HG03135 (cell line): ENCODE results near the gene PROM2.
"Not testable (repeated sequence)": the region's sequence is repeated elsewhere in the genome, so short reads cannot be mapped to it uniquely, and the experiment has no call there.

Source experiments
- ATAC-seq: cut with Tn5 transposase; IDR thresholded peaks from one replicate; pipeline ENCODE4 v1.9.1; 2021; ENCODE audit warnings: mild to moderate bottlenecking, moderate library complexity; ENCODE audit not compliant: unreplicated experiment

Gene PROM2

DNA sequence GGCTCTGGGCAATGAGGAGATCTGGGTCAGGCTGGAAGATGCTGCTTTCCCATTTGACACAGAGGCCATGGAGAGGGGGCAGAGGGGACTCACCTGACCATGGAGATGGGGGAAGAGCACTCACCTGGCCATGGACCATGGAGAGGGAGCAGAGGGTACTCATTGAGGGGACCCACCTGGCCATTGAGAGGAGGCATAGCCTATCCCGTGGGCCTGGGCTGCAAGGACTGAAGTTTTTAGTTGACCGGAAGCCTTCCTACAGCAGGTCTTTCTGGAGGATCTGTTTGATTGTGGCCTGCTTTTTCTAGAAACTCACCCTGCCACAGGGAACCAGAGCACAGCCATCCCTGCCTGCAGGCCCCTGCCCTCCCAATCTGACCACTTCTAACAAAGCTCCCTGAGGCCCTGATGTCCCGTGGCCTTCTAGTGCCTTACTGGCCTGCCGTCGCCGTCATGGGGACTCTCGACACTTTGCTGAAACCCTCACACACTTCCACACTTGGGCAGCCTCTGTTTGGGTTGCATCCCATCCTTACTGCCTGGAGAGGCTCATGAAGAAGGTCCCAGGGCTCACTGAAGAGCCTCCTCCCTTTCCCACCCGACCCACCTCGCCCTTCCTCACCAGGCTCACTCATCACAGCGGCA, 5.1 kb upstream of the PROM2 start:
- ATAC-seq, result no peak

DNA sequence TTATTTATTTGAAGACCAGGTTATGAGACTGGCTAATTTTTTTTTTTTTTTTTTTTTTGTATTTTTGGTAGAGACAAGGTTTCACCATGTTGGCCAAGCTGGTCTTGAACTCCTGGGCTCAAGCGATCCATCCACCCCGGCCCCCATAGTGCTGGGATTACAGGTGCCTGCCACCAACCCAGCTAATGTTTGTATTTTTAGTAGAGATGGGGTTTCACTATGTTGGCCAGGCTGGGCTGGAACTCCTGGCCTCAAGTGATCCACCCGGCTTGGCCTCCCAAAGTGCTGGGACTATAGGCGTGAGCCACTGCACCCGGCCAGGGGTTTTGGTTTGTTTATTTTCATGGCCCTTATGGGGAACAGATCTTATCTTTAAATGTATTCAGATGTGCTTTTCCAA, 4.5 kb upstream of the PROM2 start:
- not testable (repeated sequence) for ATAC-seq

DNA sequence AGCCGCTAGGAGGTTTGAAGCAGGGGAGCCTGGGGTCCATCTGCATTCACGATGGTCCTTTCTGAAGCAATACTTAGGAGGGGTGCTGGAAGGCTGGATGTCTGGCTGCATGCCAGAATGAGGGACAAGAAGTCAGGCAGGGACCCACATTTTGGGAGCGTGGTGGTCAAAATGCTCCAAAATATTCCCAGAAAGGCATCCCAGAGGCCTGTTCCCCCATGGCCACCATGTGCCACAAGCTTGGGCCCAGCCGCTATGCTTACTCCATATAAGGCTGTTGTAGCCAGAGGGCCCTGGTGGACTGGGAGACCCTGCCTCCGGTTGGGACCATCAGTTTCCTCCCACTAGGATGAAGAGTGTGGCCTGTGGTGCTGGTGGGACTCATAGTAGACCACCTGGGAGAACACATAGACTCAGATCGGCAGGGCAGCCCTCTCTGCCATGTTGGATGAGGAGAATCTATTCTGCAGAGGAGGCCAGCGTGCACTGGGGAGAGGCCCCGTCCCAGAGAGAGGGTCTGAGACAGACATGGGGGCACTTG, 3.6 kb upstream of the PROM2 start:
- ATAC-seq, result no peak

- no peak for ATAC-seq
These were observed 2.8 kb upstream of the PROM2 start for GRCh38 chr2:95271381-95271971.

- ATAC-seq, result no peak
These were observed 1.9 kb upstream of the PROM2 start for GRCh38 chr2:95272299-95272751.

DNA sequence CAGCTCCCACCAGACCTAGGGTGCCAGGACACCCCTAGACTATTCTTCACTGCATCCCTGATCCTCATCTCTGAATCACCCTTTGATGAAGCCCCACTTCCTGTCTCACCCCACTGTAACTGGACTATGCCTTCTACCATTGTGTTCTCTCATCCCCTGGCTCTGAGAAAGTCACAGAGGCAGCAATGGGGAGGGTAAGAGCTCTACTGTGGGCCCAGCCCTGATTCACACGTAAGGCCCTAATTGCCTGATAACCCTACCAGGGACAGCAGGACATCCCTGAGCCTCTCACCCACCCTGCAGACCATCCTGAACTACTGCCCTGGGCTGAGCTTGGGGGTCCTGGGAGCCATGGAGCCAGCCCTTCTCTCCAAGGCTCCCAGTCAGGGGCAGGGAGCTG, 1.5 kb upstream of the PROM2 start:
- no peak for ATAC-seq

- ATAC-seq, result no peak
These were observed 521 bp upstream of the PROM2 start for GRCh38 chr2:95273566-95274290.

DNA sequence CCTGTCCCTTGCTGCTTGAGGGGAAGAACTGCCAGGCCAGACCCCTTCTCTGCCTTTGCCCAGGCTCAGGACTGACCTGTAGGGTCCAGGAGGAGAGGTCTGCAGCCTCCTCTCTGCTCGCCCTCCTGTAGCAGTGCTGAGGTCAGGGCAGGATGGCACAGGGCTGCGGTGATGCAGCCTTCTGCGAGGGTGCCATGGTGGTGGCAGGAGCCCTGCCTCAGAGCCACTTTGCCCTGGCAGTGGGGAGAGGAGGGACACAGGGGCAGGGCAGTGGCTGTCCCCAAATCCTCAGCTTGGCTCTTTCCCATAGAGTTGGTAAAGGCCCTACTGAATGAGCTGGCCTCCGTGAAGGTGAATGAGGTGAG, 884 bp downstream of the PROM2 start:
- ATAC-seq, result no peak

DNA sequence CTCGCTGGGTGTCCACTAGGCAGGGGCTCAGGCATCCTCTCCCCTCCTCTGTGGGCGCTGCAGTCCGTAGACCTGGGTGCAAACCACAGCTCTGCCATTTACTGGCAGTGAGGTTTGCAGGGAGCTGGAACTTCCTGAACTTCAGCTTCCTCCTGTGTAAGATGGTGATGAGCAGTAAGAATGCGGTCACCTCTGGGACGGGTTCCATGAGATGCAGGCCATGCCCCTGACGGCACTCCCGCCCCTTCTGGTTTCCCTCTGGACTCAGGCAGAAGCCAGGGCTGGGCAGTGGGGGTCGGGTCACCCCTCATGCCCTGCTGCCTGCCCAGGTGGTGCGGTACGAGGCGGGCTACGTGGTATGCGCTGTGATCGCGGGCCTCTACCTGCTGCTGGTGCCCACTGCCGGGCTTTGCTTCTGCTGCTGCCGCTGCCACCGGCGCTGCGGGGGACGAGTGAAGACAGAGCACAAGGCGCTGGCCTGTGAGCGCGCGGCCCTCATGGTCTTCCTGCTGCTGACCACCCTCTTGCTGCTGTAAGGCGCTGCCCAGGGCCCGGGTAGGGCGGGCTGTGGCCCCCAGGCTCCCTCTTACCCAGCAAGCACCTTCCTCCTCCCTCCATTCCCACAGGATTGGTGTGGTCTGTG, 1.5 kb downstream of the PROM2 start:
- ATAC-seq, result no peak

- ATAC-seq, result no peak
These were observed 2.1 kb downstream of the PROM2 start for GRCh38 chr2:95276244-95276887.

DNA sequence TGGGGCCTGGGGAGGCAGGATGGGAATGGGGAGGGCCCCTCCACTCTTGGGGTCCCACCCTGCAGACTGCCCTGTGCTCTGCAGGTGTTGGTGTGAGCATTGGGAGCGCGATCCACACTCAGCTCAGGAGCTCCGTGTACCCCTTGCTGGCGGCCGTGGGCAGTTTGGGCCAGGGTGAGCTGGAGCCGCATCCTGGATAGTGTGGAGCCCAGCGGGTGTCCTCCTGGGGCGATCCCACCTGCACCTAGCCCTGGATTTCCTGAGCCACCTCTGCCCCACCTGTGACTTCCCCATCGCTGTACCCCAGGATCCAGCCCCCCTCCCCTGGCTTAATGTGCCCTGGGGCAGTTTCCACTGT, 2.6 kb downstream of the PROM2 start:
- ATAC-seq, result no peak

- no peak for ATAC-seq
These were observed 3.1 kb downstream of the PROM2 start for GRCh38 chr2:95277246-95277906.

- ATAC-seq, result no peak
These were observed 3.8 kb downstream of the PROM2 start for GRCh38 chr2:95278051-95278471.

DNA sequence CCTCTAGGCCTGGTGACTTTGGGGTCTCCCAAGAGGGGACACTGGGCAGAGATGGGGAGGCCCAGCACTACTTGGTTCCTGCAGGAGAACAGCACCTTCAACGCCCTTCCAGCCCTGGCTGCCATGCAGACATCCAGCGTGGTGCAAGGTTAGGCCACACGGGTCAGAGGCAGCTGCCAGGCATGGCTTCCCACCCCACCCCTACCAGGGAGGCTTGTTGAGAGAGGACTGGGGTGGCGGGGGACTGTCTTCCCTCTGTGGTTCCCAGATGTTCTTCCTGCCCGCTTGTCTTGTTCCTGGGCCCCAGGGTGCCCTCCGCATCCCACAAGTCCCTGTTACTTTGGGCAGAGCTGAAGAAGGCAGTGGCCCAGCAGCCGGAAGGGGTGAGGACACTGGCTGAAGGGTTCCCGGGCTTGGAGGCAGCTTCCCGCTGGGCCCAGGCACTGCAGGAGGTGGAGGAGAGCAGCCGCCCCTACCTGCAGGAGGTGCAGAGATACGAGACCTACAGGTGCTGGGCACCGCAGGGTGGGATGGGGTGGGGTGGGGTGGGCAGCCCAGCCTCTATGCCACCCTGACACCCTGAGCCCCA, 4.5 kb downstream of the PROM2 start:
- ATAC-seq, result no peak

GRCh38 chr2:95279435-95280035, 5.3 kb downstream of the PROM2 start:
- no peak for ATAC-seq

DNA sequence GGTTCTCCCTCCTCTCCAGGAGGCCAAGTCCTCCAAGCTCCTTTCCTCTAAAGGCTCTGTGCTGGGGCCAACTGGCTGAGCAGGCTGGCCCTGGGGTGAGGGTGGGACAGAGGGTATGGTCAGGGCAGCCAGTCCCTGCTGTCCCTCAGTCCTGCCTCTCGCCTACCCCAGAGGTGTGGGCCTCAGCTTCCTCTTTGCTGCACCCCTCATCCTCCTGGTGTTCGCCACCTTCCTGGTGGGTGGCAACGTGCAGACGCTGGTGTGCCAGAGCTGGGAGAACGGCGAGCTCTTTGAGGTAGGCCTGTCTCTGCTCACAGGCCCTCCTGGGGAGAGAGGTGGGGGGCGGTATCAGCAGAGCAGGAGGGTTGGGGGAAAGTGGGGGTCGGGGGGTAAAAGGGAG, 6.8 kb downstream of the PROM2 start:
- no peak for ATAC-seq

DNA sequence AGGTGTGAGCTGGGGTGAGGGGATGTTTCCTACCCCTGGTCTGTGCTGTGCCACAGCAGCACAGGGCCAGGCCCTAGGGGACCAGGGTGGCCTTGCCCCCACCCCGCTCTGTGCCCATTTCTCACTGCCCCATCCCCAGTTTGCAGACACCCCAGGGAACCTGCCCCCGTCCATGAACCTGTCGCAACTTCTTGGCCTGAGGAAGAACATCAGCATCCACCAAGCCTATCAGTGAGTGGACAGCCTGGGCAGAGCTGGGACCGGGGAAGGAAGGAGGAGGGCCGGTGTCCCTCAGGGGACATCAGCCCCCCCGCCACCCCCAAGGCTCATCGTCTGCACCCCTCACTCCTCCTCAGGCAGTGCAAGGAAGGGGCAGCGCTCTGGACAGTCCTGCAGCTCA, 7.5 kb downstream of the PROM2 start:
- no peak for ATAC-seq

GRCh38 chr2:95282458-95282857, 8.2 kb downstream of the PROM2 start:
- no peak for ATAC-seq

DNA sequence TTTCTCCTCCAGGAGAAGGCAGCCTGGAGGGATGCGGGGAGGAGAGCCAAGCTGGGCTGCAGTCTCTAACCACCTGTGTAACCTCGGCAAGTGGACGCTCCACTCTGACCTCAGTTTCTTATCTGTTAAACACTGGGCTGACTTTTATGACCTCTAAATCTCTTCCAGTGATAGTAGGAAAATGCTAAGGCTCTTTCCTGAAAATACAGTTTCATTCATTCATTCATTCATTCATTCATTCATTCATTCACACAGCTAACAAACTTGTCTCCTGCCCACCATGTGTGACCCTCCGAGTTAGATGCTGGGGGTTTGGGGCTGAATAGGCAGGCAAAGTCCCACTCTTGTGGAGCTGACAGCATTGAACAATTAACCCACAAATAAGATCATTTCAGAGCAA, 9.3 kb downstream of the PROM2 start:
- ATAC-seq, result no peak
